WTC11 (cell line): ENCODE data around the gene UBL4B. TPM values are rescaled to one million over a fixed set of nuclear protein-coding genes. Genes with fewer than 3 reads are reported as not detected.

ENCODE experiments used
- ATAC-seq: fragments of 200-7000 bp; cut with Tn5 transposase; 2 replicates; pipeline ENCODE4 v1.10.0; 2021; ENCODE audit warnings: mild to moderate bottlenecking, moderate library complexity
- CTCF ChIA-PET: fragments of 300-600 bp; sonication (Branson Sonifier 250); formaldehyde crosslinking; loops from one replicate; lab custom pipeline; 2021; ENCODE audit warnings: antibody characterized with exemption; lab: Charles Lee
- POLR2A ChIA-PET: fragments of 350-600 bp; sonication (Branson Sonifier 250); formaldehyde crosslinking; loops from one replicate; lab custom pipeline; 2021; ENCODE audit warnings: antibody characterized with exemption; lab: Charles Lee
- DNase-seq: peaks from one replicate; pipeline ENCODE4 v3.0.0; 2021; ENCODE audit warnings: low spot score
- H3K27ac Mint-ChIP-seq: 2 replicates; pipeline ENCODE4 v1.8.0; 2021; ENCODE audit warnings: mixed read lengths
- H3K27me3 Mint-ChIP-seq: 2 replicates; pipeline ENCODE4 v1.8.0; 2021; ENCODE audit warnings: low read depth, mild to moderate bottlenecking, moderate library complexity, mixed read lengths
- H3K36me3 Mint-ChIP-seq: 2 replicates; pipeline ENCODE4 v1.8.0; 2021; ENCODE audit warnings: mixed read lengths
- H3K4me1 Mint-ChIP-seq: 2 replicates; pipeline ENCODE4 v1.8.0; 2022; ENCODE audit warnings: mixed read lengths
- H3K4me3 Mint-ChIP-seq: 2 replicates; pipeline ENCODE4 v1.8.0; 2021; ENCODE audit warnings: mild to moderate bottlenecking, moderate library complexity, mixed read lengths
- H3K9me3 Mint-ChIP-seq: 2 replicates; pipeline ENCODE4 v1.8.0; 2021; ENCODE audit warnings: mixed read lengths
- ATF2 ChIP-seq: sonication (generic); formaldehyde crosslinking; IDR thresholded peaks from 2 replicates; pipeline ENCODE4 v1.8.1; 2022; ENCODE audit warnings: low read depth, missing genetic modification reagents, borderline replicate concordance
- CBFB ChIP-seq: sonication (generic); formaldehyde crosslinking; IDR thresholded peaks from 2 replicates; pipeline ENCODE4 v1.8.1; 2022; ENCODE audit warnings: mild to moderate bottlenecking, low read depth, missing genetic modification reagents
- CREB1 ChIP-seq: sonication (generic); formaldehyde crosslinking; IDR thresholded peaks from 2 replicates; pipeline ENCODE4 v1.8.0; 2023; ENCODE audit warnings: mild to moderate bottlenecking, missing genetic modification reagents
- E2F1 ChIP-seq: sonication (generic); formaldehyde crosslinking; IDR thresholded peaks from 2 replicates; pipeline ENCODE4 v1.8.0; 2022; ENCODE audit warnings: mild to moderate bottlenecking, missing genetic modification reagents
- E2F5 ChIP-seq: sonication (generic); formaldehyde crosslinking; IDR thresholded peaks from 2 replicates; pipeline ENCODE4 v1.8.1; 2022; ENCODE audit warnings: mild to moderate bottlenecking, moderate library complexity, missing genetic modification reagents
- ERG ChIP-seq: fragments of 250-450 bp; sonication (Bioruptor Pico); IDR thresholded peaks from 2 replicates; pipeline ENCODE4 v1.8.0; 2021; ENCODE audit warnings: mild to moderate bottlenecking
- ESRRA ChIP-seq: sonication (generic); formaldehyde crosslinking; IDR thresholded peaks from 2 replicates; pipeline ENCODE4 v1.8.1; 2022; ENCODE audit warnings: mild to moderate bottlenecking, missing genetic modification reagents, borderline replicate concordance
- FOXJ3 ChIP-seq: sonication (generic); formaldehyde crosslinking; IDR thresholded peaks from 2 replicates; pipeline ENCODE4 v1.9.0; 2021; ENCODE audit warnings: missing genetic modification reagents, mild to moderate bottlenecking, borderline replicate concordance
- GABPB1 ChIP-seq: sonication (generic); formaldehyde crosslinking; IDR thresholded peaks from 2 replicates; pipeline ENCODE4 v1.8.1; 2023; ENCODE audit warnings: mild to moderate bottlenecking, missing genetic modification reagents
- GTF2I ChIP-seq: fragments of 250-450 bp; sonication (Bioruptor Pico); conservative IDR thresholded peaks from 2 replicates; pipeline ENCODE4 v1.4.0; 2021; ENCODE audit warnings: mild to moderate bottlenecking
- HMGA2 ChIP-seq: fragments of 250-450 bp; sonication (Bioruptor Pico); IDR thresholded peaks from 2 replicates; pipeline ENCODE4 v1.4.0; 2021; ENCODE audit warnings: mild to moderate bottlenecking, moderate library complexity
- IRF2 ChIP-seq: sonication (generic); formaldehyde crosslinking; IDR thresholded peaks from 2 replicates; pipeline ENCODE4 v1.8.0; 2022; ENCODE audit warnings: low read depth, missing genetic modification reagents, borderline replicate concordance
- JUN ChIP-seq: sonication (generic); formaldehyde crosslinking; IDR thresholded peaks from 2 replicates; pipeline ENCODE4 v1.8.0; 2023; ENCODE audit warnings: mild to moderate bottlenecking, missing genetic modification reagents
- KAT7 ChIP-seq: sonication (generic); formaldehyde crosslinking; IDR thresholded peaks from 2 replicates; pipeline ENCODE4 v1.8.1; 2023; ENCODE audit warnings: missing genetic modification reagents, mild to moderate bottlenecking, borderline replicate concordance
- NFE2L1 ChIP-seq: sonication (generic); formaldehyde crosslinking; IDR thresholded peaks from 2 replicates; pipeline ENCODE4 v1.8.1; 2023; ENCODE audit warnings: missing genetic modification reagents
- NFYB ChIP-seq: sonication (generic); formaldehyde crosslinking; conservative IDR thresholded peaks from 2 replicates; pipeline ENCODE4 v1.8.0; 2022; ENCODE audit warnings: low read depth, missing genetic modification reagents
- PREB ChIP-seq: sonication (generic); formaldehyde crosslinking; IDR thresholded peaks from 2 replicates; pipeline ENCODE4 v1.8.1; 2022; ENCODE audit warnings: mild to moderate bottlenecking, missing genetic modification reagents, moderate library complexity, borderline replicate concordance
- PRRX2 ChIP-seq: fragments of 250-450 bp; sonication (Bioruptor Pico); IDR thresholded peaks from 2 replicates; pipeline ENCODE4 v1.8.0; 2021; ENCODE audit warnings: mild to moderate bottlenecking
- SMAD4 ChIP-seq: sonication (generic); formaldehyde crosslinking; IDR thresholded peaks from 2 replicates; pipeline ENCODE4 v1.8.0; 2022; ENCODE audit warnings: mild to moderate bottlenecking, missing genetic modification reagents
- TCF7 ChIP-seq: sonication (generic); formaldehyde crosslinking; IDR thresholded peaks from 2 replicates; pipeline ENCODE4 v1.8.0; 2022; ENCODE audit warnings: mild to moderate bottlenecking, low read depth, missing genetic modification reagents, moderate library complexity
- TP53 ChIP-seq: sonication (generic); formaldehyde crosslinking; IDR thresholded peaks from 2 replicates; pipeline ENCODE4 v1.8.1; 2023; ENCODE audit warnings: mild to moderate bottlenecking, missing genetic modification reagents
- ZNF121 ChIP-seq: sonication (generic); formaldehyde crosslinking; IDR thresholded peaks from 2 replicates; pipeline ENCODE4 v1.8.0; 2023; ENCODE audit warnings: missing genetic modification reagents
- ZNF263 ChIP-seq: sonication (generic); formaldehyde crosslinking; IDR thresholded peaks from 2 replicates; pipeline ENCODE4 v1.8.1; 2022; ENCODE audit warnings: low read depth, mild to moderate bottlenecking, moderate library complexity, missing genetic modification reagents
- ZNF416 ChIP-seq: fragments of 250-450 bp; sonication (Bioruptor Pico); IDR thresholded peaks from 2 replicates; pipeline ENCODE4 v1.9.0; 2021; ENCODE audit warnings: mild to moderate bottlenecking, inconsistent platforms
- ZNF423 ChIP-seq: fragments of 250-450 bp; sonication (Bioruptor Pico); IDR thresholded peaks from 2 replicates; pipeline ENCODE4 v2.1.2; 2022; ENCODE audit warnings: mild to moderate bottlenecking, moderate library complexity
- ZNF512 ChIP-seq: sonication (generic); formaldehyde crosslinking; IDR thresholded peaks from 2 replicates; pipeline ENCODE4 v1.8.1; 2022; ENCODE audit warnings: missing genetic modification reagents, borderline replicate concordance
- total RNA-seq: library from RNA; stranded (reverse); gene quantifications from 3 replicates; pipeline ENCODE4 v1.2.3, GENCODE V29; 2021

The UBL4B gene
- total RNA-seq, 1 experiment from 2014 or later = 0.11 TPM

- Mint-ChIP-seq H3K27me3 (peaks cover 52% of the 10 kb centered on the region), H3K36me3 (no peaks in the 10 kb centered on the region), H3K4me3 (peak overlapping the region; percentile 60), H3K9me3 (no peaks in the 10 kb centered on the region), H3K4me1 (peaks cover 6% of the 10 kb centered on the region), H3K27ac (no peak overlapping the region)
- POLR2A ChIA-PET = interaction anchor here (0.5 kb wide), 1 partner anchor 820 kb away, joined by 3 read pairs; no protein-coding TSS in a partner anchor
- TF ChIP-seq ZNF416 (CRISPR knock-in tag) = no peak
- TF ChIP-seq CREB1 (CRISPR knock-in tag) = no peak
- TF ChIP-seq ZNF121 (CRISPR knock-in tag) = no peak
- no peak for TF ChIP-seq NFYB (CRISPR knock-in tag)
- no peak for TF ChIP-seq PREB
- no peak for TF ChIP-seq FOXJ3 (CRISPR knock-in tag)
- no peak for TF ChIP-seq NFE2L1 (CRISPR knock-in tag)
- no peak for TF ChIP-seq ZNF423
- TF ChIP-seq ZNF512 (CRISPR knock-in tag) = no peak
- no peak for TF ChIP-seq E2F5 (CRISPR knock-in tag)
- no peak for TF ChIP-seq ESRRA
- no peak for TF ChIP-seq E2F1 (CRISPR knock-in tag)
- no peak for TF ChIP-seq PRRX2 (CRISPR knock-in tag)
- no peak for TF ChIP-seq TCF7 (CRISPR knock-in tag)
- no peak for TF ChIP-seq TP53 (CRISPR knock-in tag)
- TF ChIP-seq GABPB1 (CRISPR knock-in tag) = no peak
- no peak for TF ChIP-seq ATF2 (CRISPR knock-in tag)
- TF ChIP-seq SMAD4 = no peak
- TF ChIP-seq KAT7 (CRISPR knock-in tag) = no peak
- CTCF ChIA-PET = interaction anchor here (1.0 to 2.9 kb wide), 20 partner anchors 9 to 344 kb away, joined by 3 to 17 read pairs (median 4); partner anchors contain the start of genes ALX3 and RBM15
- no peak for DNase-seq
- ATAC-seq = peak; percentile 14
Measured at GRCh38 chr1:110151175-110151669, 39.0 kb downstream of the UBL4B start.

GRCh38 chr1:110152133-110152785 is 40.0 kb downstream of the UBL4B start:
- Mint-ChIP-seq H3K36me3 (no peaks in the 10 kb centered on the region), H3K4me3 (peak overlapping the region; percentile 60; the same call in 1 of the 2 replicates), H3K27ac (no peak overlapping the region), H3K4me1 (peaks cover 6% of the 10 kb centered on the region), H3K27me3 (peaks cover 56% of the 10 kb centered on the region), H3K9me3 (no peaks in the 10 kb centered on the region)
- ChIA-PET POLR2A (interaction anchor here (0.6 kb wide), 1 partner anchor 151 kb away, joined by 3 read pairs; no protein-coding TSS in a partner anchor), CTCF (interaction anchor here (1.1 to 2.9 kb wide), 2 partner anchors 46 to 64 kb away, joined by 3 to 17 read pairs; no protein-coding TSS in a partner anchor)
- no peak for DNase-seq
- ATAC-seq = no peak
- no peak for TF ChIP-seq JUN (CRISPR knock-in tag)
- no peak for TF ChIP-seq ZNF263 (CRISPR knock-in tag)
- no peak for TF ChIP-seq ERG (CRISPR knock-in tag)
- no peak for TF ChIP-seq NFYB (CRISPR knock-in tag)
- TF ChIP-seq CBFB (CRISPR knock-in tag) = no peak
- TF ChIP-seq TCF7 (CRISPR knock-in tag) = no peak
- TF ChIP-seq HMGA2 (CRISPR knock-in tag) = no peak
- TF ChIP-seq GTF2I (CRISPR knock-in tag) = no peak
- no peak for TF ChIP-seq E2F5 (CRISPR knock-in tag)
- no peak for TF ChIP-seq IRF2 (CRISPR knock-in tag)
